ENCODE data around the gene RAB3D.
"Not testable (repeated sequence)": the region's sequence is repeated elsewhere in the genome, so short reads cannot be mapped to it uniquely, and the experiment has no call there.

Gene RAB3D

GRCh38 chr19:11339254-11340098, at the start of gene RAB3D:
Gene RAB3D (minus strand): TSS chr19:11339657. CDS start chr19:11337399, 2,258 bp downstream.
- DNase-seq: no peak

DNA sequence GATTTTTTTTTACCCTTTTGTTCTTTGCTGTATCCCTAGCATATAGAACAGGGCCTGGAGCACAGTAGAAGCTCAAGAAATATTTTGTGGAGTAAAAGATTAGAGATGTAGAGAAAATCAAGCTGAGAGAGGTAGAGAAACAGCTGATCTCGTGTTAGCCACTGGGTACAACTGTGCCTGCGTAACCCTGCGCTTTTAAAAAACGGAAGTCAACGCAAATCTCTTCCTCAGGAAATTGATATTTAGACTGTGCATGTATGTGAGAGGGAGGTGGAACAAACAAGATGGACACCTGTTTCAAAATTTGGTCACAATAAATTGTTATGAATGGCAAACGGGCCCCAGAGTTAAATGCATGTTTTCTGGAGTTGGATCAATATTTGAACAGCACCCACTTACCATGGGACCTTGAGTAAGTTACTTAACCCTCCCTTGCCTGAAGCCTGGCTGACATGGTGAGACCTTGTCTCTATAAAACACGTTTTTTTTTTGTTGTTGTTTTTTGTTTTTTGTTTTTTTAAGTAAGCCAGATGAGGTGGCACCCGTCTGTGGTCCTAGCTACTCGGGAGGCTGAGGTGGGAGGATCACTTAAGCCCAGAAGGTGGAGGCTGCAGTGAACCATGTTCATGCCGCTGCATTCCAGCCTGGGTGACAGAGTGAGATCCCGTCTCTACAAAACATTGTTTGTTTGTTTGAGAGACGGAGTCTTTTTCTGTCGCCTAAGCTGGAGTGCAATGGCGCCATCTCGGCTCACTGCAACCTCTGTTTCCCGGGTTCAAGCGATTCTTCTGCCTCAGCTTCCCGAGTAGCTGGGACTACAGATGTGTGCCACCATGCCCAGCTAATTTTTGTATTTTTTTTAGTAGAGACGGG, 47.9 kb upstream of the RAB3D start:
- DNase-seq: no peak

- DNase-seq: no peak
These were observed 45.3 kb upstream of the RAB3D start for GRCh38 chr19:11384778-11385129.

GRCh38 chr19:11383706-11384048, 44.2 kb upstream of the RAB3D start:
- no peak for DNase-seq

- peak; percentile 18 for DNase-seq
These were observed 43.6 kb upstream of the RAB3D start for GRCh38 chr19:11382898-11383705.

DNA sequence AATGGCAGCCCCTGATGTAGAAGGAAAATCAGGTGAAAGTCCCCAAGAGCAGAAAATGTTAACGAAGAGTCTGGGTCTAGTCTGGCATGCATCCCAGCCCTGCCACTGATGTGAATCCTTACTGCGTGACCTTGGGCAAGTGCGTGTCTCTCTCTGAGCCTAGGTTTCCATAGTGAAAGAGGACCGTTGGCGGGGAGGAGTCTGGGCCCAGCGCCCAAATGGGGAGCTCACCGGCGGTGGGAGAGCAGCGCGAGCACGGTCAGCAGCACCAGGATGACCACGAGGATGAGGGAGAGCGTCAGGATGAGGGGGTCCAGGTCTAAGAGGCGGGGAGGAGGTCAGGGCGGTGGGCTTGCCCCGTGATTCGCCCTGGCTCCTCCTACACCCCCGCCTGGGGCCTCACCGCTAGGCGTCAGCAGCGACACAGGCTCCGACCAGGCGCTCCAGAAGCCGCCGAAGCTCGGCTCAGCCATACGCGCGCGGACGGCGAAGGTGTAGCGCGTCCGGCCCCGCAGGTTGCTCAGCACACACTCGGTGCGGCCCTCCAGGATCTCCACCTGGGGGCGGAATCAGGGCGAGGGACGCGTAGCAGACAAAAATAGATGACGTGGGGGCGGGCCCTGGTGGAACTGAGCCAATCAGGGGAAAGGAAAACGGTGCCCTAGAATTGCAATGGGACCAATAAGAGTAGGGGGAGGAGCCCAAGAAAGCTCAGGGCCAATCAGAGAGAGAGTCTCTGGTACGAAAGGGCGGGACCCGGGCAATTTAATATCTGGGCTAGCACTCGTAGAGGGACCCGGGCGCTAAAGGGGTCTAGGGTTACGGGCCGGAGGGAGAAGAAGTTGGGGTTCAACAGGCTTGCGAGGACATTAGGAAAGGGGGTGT, 41.4 kb upstream of the RAB3D start:
- DNase-seq: peak; percentile 85

DNA sequence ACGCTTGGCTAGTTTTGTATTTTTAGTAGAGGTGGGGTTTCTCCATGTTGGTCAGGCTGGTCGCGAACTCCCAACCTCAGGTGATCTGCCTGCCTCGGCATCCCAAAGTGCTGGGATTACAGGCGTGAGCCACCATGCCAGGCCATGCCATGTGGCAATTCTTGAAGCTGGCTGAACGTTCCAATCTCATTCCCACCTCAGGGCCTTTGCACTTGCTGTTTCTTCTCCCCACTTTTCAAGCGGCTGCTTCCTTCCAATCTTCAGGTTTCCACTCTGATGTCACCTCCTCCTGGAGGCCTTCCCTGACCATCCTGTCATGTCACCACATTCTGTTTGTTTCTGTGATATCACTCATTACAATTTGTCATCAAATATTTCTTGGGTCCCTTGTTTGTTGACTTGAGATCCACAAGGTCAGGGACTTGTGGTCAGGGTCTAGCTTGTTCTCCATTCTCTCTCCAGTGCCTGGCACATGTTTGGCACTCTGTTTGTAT, 40.4 kb upstream of the RAB3D start:
- no peak for DNase-seq

GRCh38 chr19:11379269-11379845, 39.9 kb upstream of the RAB3D start:
- not testable (repeated sequence) for DNase-seq

- DNase-seq: peak; percentile 2
These were observed 39.1 kb upstream of the RAB3D start for GRCh38 chr19:11378319-11379189.

DNA sequence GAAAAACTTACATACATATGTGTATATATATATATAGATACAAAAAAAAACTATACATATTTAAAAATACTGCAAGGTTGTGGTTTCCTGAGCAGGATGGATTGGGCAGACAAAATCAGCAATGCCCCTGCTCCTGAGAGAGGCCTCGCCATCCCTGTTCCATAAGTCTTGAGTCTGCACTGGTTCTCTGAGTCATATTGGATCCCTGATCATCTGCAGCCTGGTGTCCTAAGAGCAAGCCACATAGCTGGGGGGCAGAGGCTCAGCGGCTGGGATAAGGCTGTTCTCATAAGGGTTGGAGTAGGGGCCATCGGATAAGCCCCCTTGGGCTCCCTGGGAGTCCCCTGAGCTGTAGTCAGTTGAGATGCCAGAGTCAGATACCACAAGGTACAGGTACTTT, 38.3 kb upstream of the RAB3D start:
- no peak for DNase-seq

GRCh38 chr19:11377237-11377636, 37.8 kb upstream of the RAB3D start:
- DNase-seq: no peak

GRCh38 chr19:11375143-11375948, 35.9 kb upstream of the RAB3D start:
- DNase-seq: no peak

GRCh38 chr19:11374433-11375142, 35.1 kb upstream of the RAB3D start, which contains the start of gene SWSAP1:
Gene SWSAP1 (plus strand): TSS chr19:11374666. CDS start chr19:11374681, 15 bp downstream.
- DNase-seq: peak; percentile 90

- no peak for DNase-seq
These were observed 34.5 kb upstream of the RAB3D start for GRCh38 chr19:11373885-11374432.

- DNase-seq: peak; percentile 63
These were observed 33.9 kb upstream of the RAB3D start for GRCh38 chr19:11373166-11373884.

GRCh38 chr19:11370744-11371143, 31.3 kb upstream of the RAB3D start:
- DNase-seq: no peak

DNA sequence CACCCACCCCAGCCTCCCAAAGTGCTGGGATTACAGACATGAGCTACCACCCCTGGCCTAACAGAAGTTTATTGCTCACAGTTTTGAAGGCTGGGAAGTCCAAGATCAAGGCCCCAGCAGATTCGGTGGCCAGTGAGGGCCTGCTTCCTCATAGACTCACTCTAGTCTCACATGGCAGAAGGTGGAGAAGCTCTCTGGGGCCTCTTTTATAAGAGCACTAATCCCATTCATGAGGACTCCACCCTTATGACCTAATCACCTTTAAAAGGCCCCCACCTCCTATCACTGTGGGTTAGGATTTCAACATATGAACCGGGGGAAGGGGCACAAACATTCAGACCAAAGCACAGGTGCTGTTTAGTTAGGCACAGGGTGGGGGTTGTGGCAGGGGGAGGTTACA, 28.1 kb upstream of the RAB3D start:
- DNase-seq: no peak

Measured in NCI-H345 (cell line).